ENCODE measurements around the gene LMOD1.
A peak's percentile ranks its signal among the peaks of the same experiment; 100 is the strongest.
"Not testable (repeated sequence)": the region's sequence is repeated elsewhere in the genome, so short reads cannot be mapped to it uniquely, and the experiment has no call there.

LMOD1 gene

GRCh38 chr1:201968202-201968925 lies 22.0 kb upstream of the LMOD1 start:
- H3K9ac ChIP-seq (ENCODE audit: low read depth, low read length): no peak overlapping the region
- no peaks in the 10 kb centered on the region for H3K4me1 ChIP-seq (ENCODE audit: control insufficient read depth, insufficient read depth, low read length)
- peaks cover 31% of the 10 kb centered on the region for H3K36me3 ChIP-seq (ENCODE audit: control insufficient read depth, insufficient read depth, low read length)
- H3K27me3 ChIP-seq (ENCODE audit: control insufficient read depth, insufficient read depth, low read length): no peaks in the 10 kb centered on the region
- H3K4me3 ChIP-seq (ENCODE audit: low read depth, low read length): no peak overlapping the region
- H3K9me3 ChIP-seq (ENCODE audit: control insufficient read depth, insufficient read depth, low read length): no peaks in the 10 kb centered on the region

- no peaks in the 10 kb centered on the region for H3K27me3 ChIP-seq (ENCODE audit: control insufficient read depth, insufficient read depth, low read length)
- no peak overlapping the region for H3K9ac ChIP-seq (ENCODE audit: low read depth, low read length)
- H3K9me3 ChIP-seq (ENCODE audit: control insufficient read depth, insufficient read depth, low read length): no peaks in the 10 kb centered on the region
- H3K36me3 ChIP-seq (ENCODE audit: control insufficient read depth, insufficient read depth, low read length): peaks cover 46% of the 10 kb centered on the region
- H3K4me3 ChIP-seq (ENCODE audit: low read depth, low read length): no peak overlapping the region
- no peaks in the 10 kb centered on the region for H3K4me1 ChIP-seq (ENCODE audit: control insufficient read depth, insufficient read depth, low read length)
Observed at GRCh38 chr1:201966171-201966570, 19.8 kb upstream of the LMOD1 start.

DNA sequence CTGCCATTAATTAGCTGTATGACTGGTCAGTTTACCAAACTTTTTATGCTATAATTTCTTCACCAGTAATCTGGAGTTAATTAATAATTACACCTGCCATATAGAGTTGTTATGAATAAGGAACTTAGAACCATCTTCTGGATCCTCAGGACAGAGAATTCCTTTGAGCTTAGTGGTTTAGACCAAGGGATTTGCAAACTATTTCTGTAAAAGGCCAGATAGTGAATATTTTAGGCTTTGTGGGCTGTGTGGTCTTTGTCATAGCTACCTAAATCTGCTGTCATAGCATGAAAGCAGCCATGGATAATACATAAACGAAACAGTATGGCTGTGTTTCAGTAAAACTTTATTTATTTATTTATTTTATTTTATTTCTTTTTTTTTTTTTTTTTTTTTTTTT lies 17.9 kb upstream of the LMOD1 start:
- Histone ChIP-seq H3K36me3 (ENCODE audit: control insufficient read depth, insufficient read depth, low read length) (peaks cover 43% of the 10 kb centered on the region), H3K4me3 (ENCODE audit: low read depth, low read length) (no peak overlapping the region), H3K9ac (ENCODE audit: low read depth, low read length) (no peak overlapping the region)

GRCh38 chr1:201962382-201962781 lies 16.0 kb upstream of the LMOD1 start:
- H3K4me1 ChIP-seq (ENCODE audit: control insufficient read depth, insufficient read depth, low read length); H3K27me3 ChIP-seq (ENCODE audit: control insufficient read depth, insufficient read depth, low read length); H3K9me3 ChIP-seq (ENCODE audit: control insufficient read depth, insufficient read depth, low read length); H3K4me3 ChIP-seq (ENCODE audit: low read depth, low read length); H3K9ac ChIP-seq (ENCODE audit: low read depth, low read length): not testable (repeated sequence)
- peaks cover 49% of the 10 kb centered on the region for H3K36me3 ChIP-seq (ENCODE audit: control insufficient read depth, insufficient read depth, low read length)

More for the DNA sequence above, 17.9 kb upstream of the LMOD1 start:
- no peaks in the 10 kb centered on the region for H3K9me3 ChIP-seq (ENCODE audit: control insufficient read depth, insufficient read depth, low read length)
- no peaks in the 10 kb centered on the region for H3K4me1 ChIP-seq (ENCODE audit: control insufficient read depth, insufficient read depth, low read length)
- H3K27me3 ChIP-seq (ENCODE audit: control insufficient read depth, insufficient read depth, low read length): no peaks in the 10 kb centered on the region

- Histone ChIP-seq H3K9me3 (ENCODE audit: control insufficient read depth, insufficient read depth, low read length) (no peaks in the 10 kb centered on the region), H3K27me3 (ENCODE audit: control insufficient read depth, insufficient read depth, low read length) (no peaks in the 10 kb centered on the region), H3K4me1 (ENCODE audit: control insufficient read depth, insufficient read depth, low read length) (peaks cover 4% of the 10 kb centered on the region), H3K9ac (ENCODE audit: low read depth, low read length) (no peak overlapping the region), H3K36me3 (ENCODE audit: control insufficient read depth, insufficient read depth, low read length) (peaks cover 39% of the 10 kb centered on the region), H3K4me3 (ENCODE audit: low read depth, low read length) (no peak overlapping the region)
Observed at GRCh38 chr1:201958348-201958747, 12.0 kb upstream of the LMOD1 start.

DNA sequence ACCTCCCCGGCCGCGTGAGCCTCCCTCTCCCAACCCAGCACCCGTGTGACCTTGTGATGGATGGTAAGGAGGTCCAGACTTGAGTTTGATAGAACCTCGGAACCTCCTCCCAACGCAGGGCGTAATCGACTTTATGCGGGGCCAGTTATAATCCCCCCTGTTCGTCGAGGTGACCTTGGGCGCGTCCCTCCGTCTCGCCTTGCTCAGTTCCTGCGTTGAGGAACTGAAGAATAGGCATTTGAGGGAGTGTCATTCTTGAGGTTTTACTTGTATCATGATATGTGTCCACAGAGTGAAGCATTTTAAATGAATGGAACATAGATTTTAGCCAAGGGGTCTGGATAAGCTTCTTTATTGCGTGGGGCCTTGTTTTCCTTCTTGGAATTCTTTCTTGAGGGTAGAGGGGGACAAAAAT lies 9.4 kb upstream of the LMOD1 start:
- H3K27me3 ChIP-seq (ENCODE audit: control insufficient read depth, insufficient read depth, low read length): no peaks in the 10 kb centered on the region
- H3K4me1 ChIP-seq (ENCODE audit: control insufficient read depth, insufficient read depth, low read length): peaks cover 4% of the 10 kb centered on the region
- no peaks in the 10 kb centered on the region for H3K9me3 ChIP-seq (ENCODE audit: control insufficient read depth, insufficient read depth, low read length)
- H3K4me3 ChIP-seq (ENCODE audit: low read depth, low read length): peak overlapping the region; percentile 98
- H3K36me3 ChIP-seq (ENCODE audit: control insufficient read depth, insufficient read depth, low read length): peaks cover 20% of the 10 kb centered on the region
- H3K9ac ChIP-seq (ENCODE audit: low read depth, low read length): peak overlapping the region; percentile 93

- Histone ChIP-seq H3K4me3 (ENCODE audit: low read depth, low read length) (peak within 1 kb of the TSS; percentile 98), H3K4me1 (ENCODE audit: control insufficient read depth, insufficient read depth, low read length) (peaks cover 4% of the 10 kb centered on the region), H3K9ac (ENCODE audit: low read depth, low read length) (peak within 1 kb of the TSS; percentile 93), H3K27me3 (ENCODE audit: control insufficient read depth, insufficient read depth, low read length) (no peaks in the 10 kb centered on the region), H3K36me3 (ENCODE audit: control insufficient read depth, insufficient read depth, low read length) (peaks cover 17% of the 10 kb centered on the region), H3K9me3 (ENCODE audit: control insufficient read depth, insufficient read depth, low read length) (no peaks in the 10 kb centered on the region)
Observed at GRCh38 chr1:201955009-201955728, 8.8 kb upstream of the LMOD1 start, which contains the start of gene TIMM17A. Gene TIMM17A (plus strand): TSS chr1:201955503. CDS start chr1:201955527, 24 bp downstream.

- H3K9ac ChIP-seq (ENCODE audit: low read depth, low read length): peak overlapping the region; percentile 93
- no peaks in the 10 kb centered on the region for H3K9me3 ChIP-seq (ENCODE audit: control insufficient read depth, insufficient read depth, low read length)
- H3K36me3 ChIP-seq (ENCODE audit: control insufficient read depth, insufficient read depth, low read length): peaks cover 17% of the 10 kb centered on the region
- H3K4me1 ChIP-seq (ENCODE audit: control insufficient read depth, insufficient read depth, low read length): peaks cover 4% of the 10 kb centered on the region
- H3K4me3 ChIP-seq (ENCODE audit: low read depth, low read length): peak overlapping the region; percentile 98
- no peaks in the 10 kb centered on the region for H3K27me3 ChIP-seq (ENCODE audit: control insufficient read depth, insufficient read depth, low read length)
Observed at GRCh38 chr1:201954263-201955008, 8.1 kb upstream of the LMOD1 start.

DNA sequence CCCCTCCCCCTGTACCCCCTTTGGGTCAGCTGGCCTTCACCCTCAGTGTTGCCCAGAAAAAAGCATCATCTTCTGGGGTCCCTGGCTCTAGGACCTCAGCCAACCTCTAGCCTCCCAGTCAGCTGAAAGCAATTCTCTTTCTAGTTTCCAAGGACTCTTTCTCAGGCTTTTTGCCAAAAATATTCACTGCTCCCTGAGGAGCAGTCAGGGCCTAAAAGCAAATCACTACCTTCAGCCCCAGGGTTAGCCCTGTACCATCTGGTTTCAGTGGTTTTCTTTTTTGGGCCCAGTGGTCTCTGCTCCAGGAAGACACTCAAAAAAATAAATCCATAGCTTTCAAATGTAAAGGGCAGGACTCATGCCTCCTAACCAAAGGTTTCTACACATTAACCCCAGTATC lies 3.1 kb upstream of the LMOD1 start:
- Histone ChIP-seq H3K4me1 (ENCODE audit: control insufficient read depth, insufficient read depth, low read length) (peaks cover 9% of the 10 kb centered on the region), H3K9me3 (ENCODE audit: control insufficient read depth, insufficient read depth, low read length) (no peaks in the 10 kb centered on the region), H3K36me3 (ENCODE audit: control insufficient read depth, insufficient read depth, low read length) (no peaks in the 10 kb centered on the region), H3K4me3 (ENCODE audit: low read depth, low read length) (no peak overlapping the region), H3K27me3 (ENCODE audit: control insufficient read depth, insufficient read depth, low read length) (peaks cover 24% of the 10 kb centered on the region), H3K9ac (ENCODE audit: low read depth, low read length) (no peak overlapping the region)

DNA sequence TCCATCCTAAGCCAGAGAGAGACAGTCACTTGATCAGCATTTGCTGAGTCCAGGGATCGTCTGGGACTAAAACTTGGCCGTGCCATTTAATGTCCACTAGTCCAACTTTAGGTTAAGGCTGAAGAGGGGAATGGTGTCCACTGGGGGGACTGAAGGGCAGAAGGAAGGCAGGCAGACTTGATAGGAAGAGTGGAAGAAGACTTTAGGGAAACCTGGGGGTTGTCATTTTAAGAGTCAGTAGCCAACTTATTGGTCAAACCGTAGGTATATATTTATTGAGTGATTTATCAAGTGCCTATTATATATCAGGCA lies 1.3 kb upstream of the LMOD1 start:
- H3K4me3 ChIP-seq (ENCODE audit: low read depth, low read length): no peak overlapping the region
- no peaks in the 10 kb centered on the region for H3K36me3 ChIP-seq (ENCODE audit: control insufficient read depth, insufficient read depth, low read length)
- H3K4me1 ChIP-seq (ENCODE audit: control insufficient read depth, insufficient read depth, low read length): peaks cover 9% of the 10 kb centered on the region
- no peak overlapping the region for H3K9ac ChIP-seq (ENCODE audit: low read depth, low read length)
- peaks cover 24% of the 10 kb centered on the region for H3K27me3 ChIP-seq (ENCODE audit: control insufficient read depth, insufficient read depth, low read length)
- no peaks in the 10 kb centered on the region for H3K9me3 ChIP-seq (ENCODE audit: control insufficient read depth, insufficient read depth, low read length)

GRCh38 chr1:201945863-201946223 lies 505 bp downstream of the LMOD1 start:
- Histone ChIP-seq H3K9ac (ENCODE audit: low read depth, low read length) (no peak overlapping the region), H3K4me3 (ENCODE audit: low read depth, low read length) (peak overlapping the region; percentile 78), H3K4me1 (ENCODE audit: control insufficient read depth, insufficient read depth, low read length) (peaks cover 17% of the 10 kb centered on the region), H3K36me3 (ENCODE audit: control insufficient read depth, insufficient read depth, low read length) (no peaks in the 10 kb centered on the region), H3K27me3 (ENCODE audit: control insufficient read depth, insufficient read depth, low read length) (peaks cover 24% of the 10 kb centered on the region), H3K9me3 (ENCODE audit: control insufficient read depth, insufficient read depth, low read length) (no peaks in the 10 kb centered on the region)
